CD4-positive, alpha-beta T cell (primary cell): ENCODE results near the gene ZNF655. TPM values are rescaled to one million over a fixed set of nuclear protein-coding genes. Genes with fewer than 3 reads are reported as not detected.
A peak's percentile ranks its signal among the peaks of the same experiment; 100 is the strongest.

Experiments
- ATAC-seq: fragments of 200-7000 bp; cut with Tn5 transposase; one replicate; pipeline ENCODE4 v1.10.0; 2022; ENCODE audit warnings: mild to moderate bottlenecking; ENCODE audit not compliant: poor library complexity
- CTCF ChIA-PET: fragments of 350-600 bp; sonication (Branson Sonifier 250); formaldehyde crosslinking; loops from one replicate; lab custom pipeline; 2021; ENCODE audit warnings: antibody characterized with exemption, inconsistent platforms; lab: Charles Lee
- POLR2A ChIA-PET: fragments of 350-600 bp; sonication (Branson Sonifier 250); formaldehyde crosslinking; loops from one replicate; lab custom pipeline; 2021; ENCODE audit warnings: antibody characterized with exemption, inconsistent platforms; lab: Charles Lee
- DNase-seq, 14 experiments: peaks; one replicate each; pipeline ENCODE4 v3.0.0-alpha.2; 2013 to 2020; ENCODE audit warnings: mixed read lengths in 2 of 14
- H3K27ac ChIP-seq, 2 donors: one replicate each; pipeline versions ENCODE4 v1.5.1 to v1.7.0; 2013; ENCODE audit warnings: low read length in 2 of 2, low read depth in 1 of 2, mild to moderate bottlenecking in 1 of 2
- H3K27me3 ChIP-seq, 2 experiments: 1 replicate in 1 of 2; 2 replicates in 1 of 2; pipeline versions ENCODE4 v1.6.1 to v1.7.0; 2013; ENCODE audit warnings: low read length in 2 of 2, control low read depth in 1 of 2, mild to moderate bottlenecking in 1 of 2, moderate library complexity in 1 of 2; ENCODE audit not compliant: insufficient read depth in 2 of 2, control insufficient read depth in 1 of 2
- H3K36me3 ChIP-seq: one replicate; pipeline ENCODE4 v1.6.1; 2013; ENCODE audit warnings: low read length, control low read depth; ENCODE audit not compliant: insufficient read depth
- H3K4me1 ChIP-seq: one replicate; pipeline ENCODE4 v1.6.1; 2013; ENCODE audit warnings: low read length, control low read depth; ENCODE audit not compliant: insufficient read depth
- H3K4me3 ChIP-seq: one replicate; pipeline ENCODE4 v1.5.1; 2013; ENCODE audit warnings: mild to moderate bottlenecking, low read length, moderate library complexity
- H3K9me3 ChIP-seq, 2 experiments: 1 replicate in 1 of 2; 2 replicates in 1 of 2; pipeline versions ENCODE4 v1.6.1 to v1.7.0; 2013; ENCODE audit warnings: low read length in 2 of 2, mild to moderate bottlenecking in 2 of 2, control low read depth in 1 of 2, moderate library complexity in 1 of 2; ENCODE audit not compliant: control insufficient read depth in 1 of 2, insufficient read depth in 1 of 2
- H3K27ac Mint-ChIP-seq: one replicate; pipeline ENCODE4 v1.8.0; 2020; ENCODE audit warnings: mixed read lengths
- H3K27me3 Mint-ChIP-seq: one replicate; pipeline ENCODE4 v1.8.0; 2021; ENCODE audit warnings: mixed read lengths
- H3K36me3 Mint-ChIP-seq: one replicate; pipeline ENCODE4 v1.8.0; 2021; ENCODE audit warnings: low read depth, mixed read lengths
- H3K4me1 Mint-ChIP-seq: one replicate; pipeline ENCODE4 v1.8.0; 2021; ENCODE audit warnings: low read depth, mixed read lengths
- H3K4me3 Mint-ChIP-seq: one replicate; pipeline ENCODE4 v1.8.0; 2020; ENCODE audit warnings: mild to moderate bottlenecking, mixed read lengths
- H3K9me3 Mint-ChIP-seq: one replicate; pipeline ENCODE4 v1.8.0; 2020; ENCODE audit warnings: mixed read lengths
- intact Hi-C, 2 experiments: fragments of 100-400 bp; cut with DNase I in 1 of 2; cut with micrococcal nuclease in 1 of 2; formaldehyde crosslinking; loops; one replicate each; pipeline versions ENCODE4 v1.15.1 to v1.9.0; 2023 to 2025; cut with DNase I, micrococcal nuclease
- total RNA-seq, 174 experiments: library from RNA in 2 of 174; stranded (reverse) in 2 of 174; gene quantifications; one replicate each; pipeline ENCODE4 v1.2.3 and lab custom pipeline; 2021 to 2026
- TF ChIP-seq, protein P1 (sequence below): fragments of 200-600 bp; IDR thresholded peaks from one replicate; pipeline ENCODE4 v1.8.0; 2022; ENCODE audit warnings: antibody characterized with exemption, mild to moderate bottlenecking

The ZNF655 gene
- total RNA-seq, 2 experiments from 2014 or later = 145 to 146 TPM

GRCh38 chr7:99597762-99598501 lies 39.5 kb downstream of the ZNF655 start, which contains the start of gene TMEM225B:
TMEM225B (plus strand) TSS chr7:99598267; CDS start chr7:99604389, 6,122 bp downstream.
- TF ChIP-seq, protein P1, sequence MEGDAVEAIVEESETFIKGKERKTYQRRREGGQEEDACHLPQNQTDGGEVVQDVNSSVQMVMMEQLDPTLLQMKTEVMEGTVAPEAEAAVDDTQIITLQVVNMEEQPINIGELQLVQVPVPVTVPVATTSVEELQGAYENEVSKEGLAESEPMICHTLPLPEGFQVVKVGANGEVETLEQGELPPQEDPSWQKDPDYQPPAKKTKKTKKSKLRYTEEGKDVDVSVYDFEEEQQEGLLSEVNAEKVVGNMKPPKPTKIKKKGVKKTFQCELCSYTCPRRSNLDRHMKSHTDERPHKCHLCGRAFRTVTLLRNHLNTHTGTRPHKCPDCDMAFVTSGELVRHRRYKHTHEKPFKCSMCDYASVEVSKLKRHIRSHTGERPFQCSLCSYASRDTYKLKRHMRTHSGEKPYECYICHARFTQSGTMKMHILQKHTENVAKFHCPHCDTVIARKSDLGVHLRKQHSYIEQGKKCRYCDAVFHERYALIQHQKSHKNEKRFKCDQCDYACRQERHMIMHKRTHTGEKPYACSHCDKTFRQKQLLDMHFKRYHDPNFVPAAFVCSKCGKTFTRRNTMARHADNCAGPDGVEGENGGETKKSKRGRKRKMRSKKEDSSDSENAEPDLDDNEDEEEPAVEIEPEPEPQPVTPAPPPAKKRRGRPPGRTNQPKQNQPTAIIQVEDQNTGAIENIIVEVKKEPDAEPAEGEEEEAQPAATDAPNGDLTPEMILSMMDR = no peak
- CTCF ChIA-PET = no interaction called here
- H3K4me1 Mint-ChIP-seq = no peaks in the 10 kb centered on the region
- no peaks in the 10 kb centered on the region for H3K4me1 ChIP-seq
- no peaks in the 10 kb centered on the region for H3K36me3 ChIP-seq
- no peaks in the 10 kb centered on the region for H3K9me3 Mint-ChIP-seq
- no peak within 1 kb of the TSS for H3K4me3 ChIP-seq
- peak in 1 of 14 experiments; percentile 35 for DNase-seq
- no peaks in the 10 kb centered on the region for H3K36me3 Mint-ChIP-seq
- H3K27ac ChIP-seq = no peak within 1 kb of the TSS
- POLR2A ChIA-PET = no interaction called here
- H3K9me3 ChIP-seq = peaks cover 0 to 6% of the 10 kb centered on the region in 2 experiments
- H3K4me3 Mint-ChIP-seq = no peak within 1 kb of the TSS
- ATAC-seq = no peak
- intact Hi-C loops = no loop called here
- H3K27ac Mint-ChIP-seq = no peak within 1 kb of the TSS
- no peaks in the 10 kb centered on the region for H3K27me3 ChIP-seq
- no peaks in the 10 kb centered on the region for H3K27me3 Mint-ChIP-seq

GRCh38 chr7:99599836-99600235 lies 41.4 kb downstream of the ZNF655 start:
- Histone ChIP-seq H3K27ac (no peak overlapping the region), H3K36me3 (no peaks in the 10 kb centered on the region), H3K9me3 (peaks cover 0 to 6% of the 10 kb centered on the region in 2 experiments), H3K4me1 (no peaks in the 10 kb centered on the region), H3K4me3 (no peak overlapping the region), H3K27me3 (no peaks in the 10 kb centered on the region)
- Mint-ChIP-seq H3K4me3 (no peak overlapping the region), H3K36me3 (no peaks in the 10 kb centered on the region), H3K4me1 (no peaks in the 10 kb centered on the region), H3K9me3 (no peaks in the 10 kb centered on the region), H3K27me3 (no peaks in the 10 kb centered on the region), H3K27ac (no peak overlapping the region)
- no peak for ATAC-seq
- POLR2A ChIA-PET = interaction anchor here (0.6 to 1.5 kb wide), 2 partner anchors 16 to 79 kb away, joined by 3 to 4 read pairs; partner anchors contain the start of gene ZSCAN25
- intact Hi-C loops = no loop called here
- TF ChIP-seq, protein P1 = no peak
- no peak for DNase-seq
- CTCF ChIA-PET = no interaction called here

DNA sequence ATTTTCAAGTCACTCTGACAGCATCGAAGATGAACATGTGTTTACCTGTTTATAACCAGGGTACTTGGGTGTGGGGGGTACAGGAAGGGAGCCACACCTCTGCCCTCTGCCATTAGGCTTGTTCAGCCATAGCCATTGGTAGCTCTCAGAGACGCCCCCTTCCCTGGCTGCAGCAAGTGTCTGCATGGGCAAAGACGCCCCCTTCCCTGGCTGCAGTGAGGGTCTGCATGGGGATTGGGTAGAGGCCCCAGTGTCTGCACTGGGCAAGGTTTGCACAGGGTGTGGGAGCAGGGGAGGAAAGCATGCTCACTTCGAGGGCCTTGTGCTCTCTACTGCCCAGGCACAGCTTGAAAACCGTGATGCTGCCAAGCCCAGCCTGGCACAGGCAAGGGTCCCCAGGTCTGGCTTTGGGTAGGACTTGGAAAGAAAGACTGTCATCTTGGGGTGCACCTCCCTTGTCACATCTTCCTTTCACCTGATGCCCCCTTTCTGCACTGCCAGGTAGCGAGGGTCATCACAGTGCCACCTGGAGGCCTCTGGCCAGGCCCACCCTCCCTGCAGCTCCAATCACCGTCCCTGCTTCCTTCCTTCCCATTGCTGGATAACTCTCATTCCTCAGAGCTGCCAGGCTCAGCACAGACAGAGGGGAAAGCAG lies 43.3 kb downstream of the ZNF655 start:
- Mint-ChIP-seq H3K36me3 (no peaks in the 10 kb centered on the region), H3K27me3 (no peaks in the 10 kb centered on the region), H3K4me3 (no peak overlapping the region), H3K4me1 (no peaks in the 10 kb centered on the region), H3K9me3 (no peaks in the 10 kb centered on the region), H3K27ac (no peak overlapping the region)
- CTCF ChIA-PET = no interaction called here
- DNase-seq = no peak
- POLR2A ChIA-PET = no interaction called here
- no peak for ATAC-seq
- no peaks in the 10 kb centered on the region for H3K36me3 ChIP-seq
- no peaks in the 10 kb centered on the region for H3K27me3 ChIP-seq
- no peak overlapping the region for H3K4me3 ChIP-seq
- intact Hi-C loops = no loop called here
- no peak overlapping the region for H3K27ac ChIP-seq
- peaks cover 0 to 6% of the 10 kb centered on the region in 2 experiments for H3K9me3 ChIP-seq
- TF ChIP-seq, protein P1 = no peak
- H3K4me1 ChIP-seq = no peaks in the 10 kb centered on the region
